HEK293 (cell line): ENCODE measurements around the gene MARVELD3.
A peak's percentile ranks its signal among the peaks of the same experiment; 100 is the strongest.

Experiments
- CTCF ChIA-PET: fragments of 350-600 bp; formaldehyde crosslinking; extraction: SDS; loops from one replicate; lab custom pipeline; 2021; ENCODE audit warnings: antibody characterized with exemption; lab: Yijun Ruan, JAX
- POLR2A ChIA-PET: fragments of 300-600 bp; formaldehyde crosslinking; extraction: SDS; loops from one replicate; lab custom pipeline; 2020; ENCODE audit warnings: antibody characterized with exemption, inconsistent platforms; lab: Yijun Ruan, JAX
- H3K27ac ChIP-seq: fragments of 200-500 bp; sonication (Bioruptor generic); 2 replicates; pipeline ENCODE4 v1.5.1; 2014; ENCODE audit warnings: low read depth, low read length, control low read depth, inconsistent platforms; ENCODE audit errors: extremely low read depth
- H3K36me3 ChIP-seq, 2 experiments: fragments of 200-500 bp in 1 of 2; sonication (Bioruptor generic) in 1 of 2; 1 replicate in 1 of 2; 2 replicates in 1 of 2; pipeline ENCODE4 v1.5.1; 2014 to 2017; ENCODE audit warnings: inconsistent platforms in 2 of 2, low read length in 2 of 2; ENCODE audit not compliant: control insufficient read depth in 2 of 2, insufficient read depth in 1 of 2
- H3K4me1 ChIP-seq: fragments of 200-500 bp; sonication (Bioruptor generic); 2 replicates; pipeline ENCODE4 v1.5.1; 2014; ENCODE audit warnings: mild to moderate bottlenecking, low read length, inconsistent platforms; ENCODE audit not compliant: control insufficient read depth, insufficient read depth
- H3K4me3 ChIP-seq: 2 replicates; pipeline ENCODE4 v1.5.1; 2011; ENCODE audit warnings: low read depth, mild to moderate bottlenecking, control low read depth, low read length, moderate library complexity
- H3K9me3 ChIP-seq: fragments of 200-500 bp; sonication (Bioruptor generic); 2 replicates; pipeline ENCODE4 v1.5.1; 2014; ENCODE audit warnings: low read depth, low read length, inconsistent platforms; ENCODE audit not compliant: control insufficient read depth, insufficient read depth
- CTCF ChIP-seq: fragments of 450-650 bp; formaldehyde crosslinking; IDR thresholded peaks from 2 replicates; pipeline ENCODE4 v1.5.1; 2016; ENCODE audit warnings: missing biosample characterization, missing genetic modification characterization
- HOXA7 ChIP-seq: sonication (generic); formaldehyde crosslinking; IDR thresholded peaks from 2 replicates; pipeline ENCODE4 v1.8.1; 2022; ENCODE audit warnings: missing genetic modification reagents, borderline replicate concordance
- KLF10 ChIP-seq: fragments of 450-650 bp; IDR thresholded peaks from 2 replicates; pipeline ENCODE4 v1.5.1; 2018; ENCODE audit warnings: missing biosample characterization, mild to moderate bottlenecking, missing genetic modification characterization
- KLF16 ChIP-seq: fragments of 450-650 bp; formaldehyde crosslinking; IDR thresholded peaks from 2 replicates; pipeline ENCODE4 v1.5.1; 2017; ENCODE audit warnings: missing biosample characterization, missing genetic modification characterization
- PRDM10 ChIP-seq: fragments of 450-650 bp; formaldehyde crosslinking; IDR thresholded peaks from 2 replicates; pipeline ENCODE4 v1.5.1; 2016; ENCODE audit warnings: missing biosample characterization, missing genetic modification characterization
- SALL2 ChIP-seq: fragments of 450-650 bp; formaldehyde crosslinking; IDR thresholded peaks from 2 replicates; pipeline ENCODE4 v1.5.0; 2017; ENCODE audit warnings: missing biosample characterization, mild to moderate bottlenecking, missing genetic modification characterization, borderline replicate concordance
- SP3 ChIP-seq: fragments of 450-650 bp; formaldehyde crosslinking; IDR thresholded peaks from 2 replicates; pipeline ENCODE4 v1.5.1; 2016; ENCODE audit warnings: missing biosample characterization, missing genetic modification characterization
- ZBTB21 ChIP-seq: fragments of 450-650 bp; formaldehyde crosslinking; IDR thresholded peaks from 2 replicates; pipeline ENCODE4 v1.5.1; 2017; ENCODE audit warnings: missing biosample characterization, missing genetic modification characterization
- ZNF114 ChIP-seq: fragments of 450-650 bp; formaldehyde crosslinking; IDR thresholded peaks from 2 replicates; pipeline ENCODE4 v1.5.0; 2017; ENCODE audit warnings: missing biosample characterization, missing genetic modification characterization
- ZNF133 ChIP-seq: fragments of 450-650 bp; formaldehyde crosslinking; IDR thresholded peaks from 2 replicates; pipeline ENCODE4 v1.5.1; 2016; ENCODE audit warnings: missing biosample characterization, missing genetic modification characterization
- ZNF140 ChIP-seq: fragments of 450-650 bp; formaldehyde crosslinking; IDR thresholded peaks from 2 replicates; pipeline ENCODE4 v1.5.1; 2016; ENCODE audit warnings: missing biosample characterization, missing genetic modification characterization
- ZNF16 ChIP-seq: fragments of 450-650 bp; formaldehyde crosslinking; IDR thresholded peaks from 2 replicates; pipeline ENCODE4 v1.5.1; 2016; ENCODE audit warnings: low read depth, missing biosample characterization, missing genetic modification characterization
- ZNF280D ChIP-seq: fragments of 450-650 bp; formaldehyde crosslinking; IDR thresholded peaks from 2 replicates; pipeline ENCODE4 v1.5.1; 2016; ENCODE audit warnings: missing biosample characterization, missing genetic modification characterization
- ZNF302 ChIP-seq: fragments of 450-650 bp; formaldehyde crosslinking; IDR thresholded peaks from 2 replicates; pipeline ENCODE4 v1.5.1; 2016; ENCODE audit warnings: missing biosample characterization, missing genetic modification characterization, low read depth
- ZNF548 ChIP-seq: fragments of 450-650 bp; formaldehyde crosslinking; IDR thresholded peaks from 2 replicates; pipeline ENCODE4 v1.5.1; 2016; ENCODE audit warnings: missing biosample characterization, missing genetic modification characterization
- ZNF677 ChIP-seq: fragments of 450-650 bp; IDR thresholded peaks from 2 replicates; pipeline ENCODE4 v1.5.0; 2018; ENCODE audit warnings: missing biosample characterization, mild to moderate bottlenecking, missing genetic modification characterization, moderate library complexity
- TF ChIP-seq, protein P1 (sequence below): fragments of 450-650 bp; IDR thresholded peaks from 2 replicates; pipeline ENCODE4 v1.5.1; 2018; ENCODE audit warnings: missing biosample characterization, missing genetic modification characterization
- TF ChIP-seq, protein P2 (sequence below): fragments of 450-650 bp; formaldehyde crosslinking; IDR thresholded peaks from 2 replicates; pipeline ENCODE4 v1.5.1; 2016; ENCODE audit warnings: missing biosample characterization, missing genetic modification characterization

Gene MARVELD3

GRCh38 chr16:71648921-71649320 is 22.9 kb downstream of the MARVELD3 start:
- CTCF ChIA-PET: interaction anchor here (0.6 kb wide), 2 partner anchors 110 to 1057 kb away, joined by 3 read pairs; no protein-coding TSS in a partner anchor

DNA sequence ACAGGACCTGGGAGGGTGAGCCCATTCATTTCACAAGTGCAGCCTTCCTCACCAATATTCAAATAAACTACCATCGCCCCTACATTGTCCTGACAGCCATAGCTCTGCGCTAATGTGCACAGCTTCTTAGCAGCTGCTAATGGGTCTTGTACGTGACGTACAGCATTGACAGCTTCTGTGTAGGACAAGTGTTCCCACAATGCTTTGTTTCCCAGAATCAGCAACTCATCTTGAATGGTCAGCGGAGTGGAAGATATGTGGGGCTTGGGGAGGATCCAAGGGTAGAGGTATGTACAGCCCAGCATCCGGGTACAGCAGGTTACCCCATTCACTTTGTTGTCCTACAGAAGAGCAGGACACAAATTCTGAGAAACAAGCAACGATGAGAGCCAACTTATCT is 23.7 kb downstream of the MARVELD3 start:
- ChIA-PET POLR2A (no interaction called here), CTCF (interaction anchor here (0.5 kb wide), 1 partner anchor 44 kb away, joined by 6 read pairs; no protein-coding TSS in a partner anchor)
- peaks cover 12 to 70% of the 10 kb centered on the region in 2 experiments; a peak in 2 of 3 replicates for H3K36me3 ChIP-seq
- H3K27ac ChIP-seq: no peak overlapping the region
- no peak overlapping the region for H3K4me3 ChIP-seq
- TF ChIP-seq ZNF114 (tag by site-specific recombination) (no peak), ZNF677 (tag by site-specific recombination) (no peak), ZBTB21 (tag by site-specific recombination) (no peak), ZNF302 (tag by site-specific recombination) (no peak), ZNF548 (tag by site-specific recombination) (no peak), HOXA7 (no peak), KLF10 (tag by site-specific recombination) (no peak), ZNF133 (tag by site-specific recombination) (no peak), ZNF140 (tag by site-specific recombination) (no peak), PRDM10 (tag by site-specific recombination) (no peak), KLF16 (no peak), SALL2 (no peak), ZNF280D (tag by site-specific recombination) (no peak), ZNF16 (tag by site-specific recombination) (no peak), SP3 (tag by site-specific recombination) (no peak)
- TF ChIP-seq, protein P1, sequence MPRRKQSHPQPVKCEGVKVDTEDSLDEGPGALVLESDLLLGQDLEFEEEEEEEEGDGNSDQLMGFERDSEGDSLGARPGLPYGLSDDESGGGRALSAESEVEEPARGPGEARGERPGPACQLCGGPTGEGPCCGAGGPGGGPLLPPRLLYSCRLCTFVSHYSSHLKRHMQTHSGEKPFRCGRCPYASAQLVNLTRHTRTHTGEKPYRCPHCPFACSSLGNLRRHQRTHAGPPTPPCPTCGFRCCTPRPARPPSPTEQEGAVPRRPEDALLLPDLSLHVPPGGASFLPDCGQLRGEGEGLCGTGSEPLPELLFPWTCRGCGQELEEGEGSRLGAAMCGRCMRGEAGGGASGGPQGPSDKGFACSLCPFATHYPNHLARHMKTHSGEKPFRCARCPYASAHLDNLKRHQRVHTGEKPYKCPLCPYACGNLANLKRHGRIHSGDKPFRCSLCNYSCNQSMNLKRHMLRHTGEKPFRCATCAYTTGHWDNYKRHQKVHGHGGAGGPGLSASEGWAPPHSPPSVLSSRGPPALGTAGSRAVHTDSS (tag by site-specific recombination): no peak
- TF ChIP-seq, protein P2, sequence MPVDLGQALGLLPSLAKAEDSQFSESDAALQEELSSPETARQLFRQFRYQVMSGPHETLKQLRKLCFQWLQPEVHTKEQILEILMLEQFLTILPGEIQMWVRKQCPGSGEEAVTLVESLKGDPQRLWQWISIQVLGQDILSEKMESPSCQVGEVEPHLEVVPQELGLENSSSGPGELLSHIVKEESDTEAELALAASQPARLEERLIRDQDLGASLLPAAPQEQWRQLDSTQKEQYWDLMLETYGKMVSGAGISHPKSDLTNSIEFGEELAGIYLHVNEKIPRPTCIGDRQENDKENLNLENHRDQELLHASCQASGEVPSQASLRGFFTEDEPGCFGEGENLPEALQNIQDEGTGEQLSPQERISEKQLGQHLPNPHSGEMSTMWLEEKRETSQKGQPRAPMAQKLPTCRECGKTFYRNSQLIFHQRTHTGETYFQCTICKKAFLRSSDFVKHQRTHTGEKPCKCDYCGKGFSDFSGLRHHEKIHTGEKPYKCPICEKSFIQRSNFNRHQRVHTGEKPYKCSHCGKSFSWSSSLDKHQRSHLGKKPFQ (tag by site-specific recombination): no peak
- no peaks in the 10 kb centered on the region for H3K9me3 ChIP-seq
- H3K4me1 ChIP-seq: no peaks in the 10 kb centered on the region

More at GRCh38 chr16:71648921-71649320, 22.9 kb downstream of the MARVELD3 start:
- peaks cover 8 to 67% of the 10 kb centered on the region in 2 experiments; a peak in 2 of 3 replicates for H3K36me3 ChIP-seq
- no peak overlapping the region for H3K4me3 ChIP-seq
- TF ChIP-seq ZNF302 (tag by site-specific recombination) (no peak), CTCF (tag by site-specific recombination) (0 out of 2 replicates have a peak, but pooled peaks have one; percentile 6)
- no peaks in the 10 kb centered on the region for H3K9me3 ChIP-seq
- no peak overlapping the region for H3K27ac ChIP-seq
- POLR2A ChIA-PET: no interaction called here
- H3K4me1 ChIP-seq: no peaks in the 10 kb centered on the region
